Activated naive CD8-positive, alpha-beta T cell treated with anti-CD3 and anti-CD28 coated beads, Interleukin-2, amount 10 ng/mL, durations not matched to agents 7 days and 5 days (primary cell): Measurements from ENCODE around the gene TNF. TPM values are rescaled to one million over a fixed set of nuclear protein-coding genes. Genes with fewer than 3 reads are reported as not detected.

Source experiments
- ATAC-seq: fragments of 150-1000 bp; cut with Tn5 transposase; one replicate; pipeline ENCODE4 v1.10.0; 2021; ENCODE audit warnings: low read depth, moderate library complexity
- POLR2A ChIA-PET: fragments of 350-600 bp; sonication (Branson Sonifier 250); formaldehyde crosslinking; loops from one replicate; lab custom pipeline; 2021; ENCODE audit warnings: antibody characterized with exemption; lab: Charles Lee
- DNase-seq: peaks from one replicate; pipeline ENCODE4 v3.0.0; 2021
- H3K27ac Mint-ChIP-seq: one replicate; pipeline ENCODE4 v1.8.0; 2022; ENCODE audit warnings: mild to moderate bottlenecking, mixed read lengths
- H3K27me3 Mint-ChIP-seq: one replicate; pipeline ENCODE4 v1.8.0; 2022; ENCODE audit warnings: mild to moderate bottlenecking, moderate library complexity, mixed read lengths
- H3K36me3 Mint-ChIP-seq: one replicate; pipeline ENCODE4 v1.8.0; 2021; ENCODE audit warnings: mild to moderate bottlenecking, mixed read lengths
- H3K4me1 Mint-ChIP-seq: one replicate; pipeline ENCODE4 v1.8.0; 2021; ENCODE audit warnings: mixed read lengths
- H3K4me3 Mint-ChIP-seq: one replicate; pipeline ENCODE4 v1.8.0; 2022; ENCODE audit warnings: mild to moderate bottlenecking, moderate library complexity, mixed read lengths
- H3K9me3 Mint-ChIP-seq: one replicate; pipeline ENCODE4 v1.8.0; 2021; ENCODE audit warnings: mixed read lengths
- total RNA-seq, 2 experiments: library from RNA; stranded (reverse); gene quantifications; one replicate each; pipeline ENCODE4 v1.2.3, GENCODE V29; 2021

The TNF gene
- total RNA-seq, 2 experiments from 2014 or later, result 18.5 to 18.6 TPM

- Mint-ChIP-seq H3K27ac (no peak overlapping the region), H3K9me3 (no peaks in the 10 kb centered on the region)
- POLR2A ChIA-PET, result no interaction called here
Observed at GRCh38 chr6:31534521-31535040, 40.8 kb upstream of the TNF start.

GRCh38 chr6:31535538-31536324, 39.6 kb upstream of the TNF start:
- peak overlapping the region; percentile 13 for H3K27ac Mint-ChIP-seq
- POLR2A ChIA-PET, result interaction anchor here (0.6 kb wide), 1 partner anchor 7 kb away, joined by 3 read pairs; no protein-coding TSS in a partner anchor
- peaks cover 71% of the 10 kb centered on the region for H3K36me3 Mint-ChIP-seq
- no peaks in the 10 kb centered on the region for H3K9me3 Mint-ChIP-seq
- H3K4me3 Mint-ChIP-seq, result no peak overlapping the region
- peaks cover 59% of the 10 kb centered on the region for H3K4me1 Mint-ChIP-seq
- DNase-seq (no peak), ATAC-seq (no peak)
- H3K27me3 Mint-ChIP-seq, result no peaks in the 10 kb centered on the region

More at GRCh38 chr6:31534521-31535040, 40.8 kb upstream of the TNF start:
- Mint-ChIP-seq H3K4me3 (no peak overlapping the region), H3K27me3 (no peaks in the 10 kb centered on the region), H3K4me1 (peaks cover 51% of the 10 kb centered on the region), H3K36me3 (peaks cover 69% of the 10 kb centered on the region)
- DNase-seq, result no peak
- no peak for ATAC-seq

DNA sequence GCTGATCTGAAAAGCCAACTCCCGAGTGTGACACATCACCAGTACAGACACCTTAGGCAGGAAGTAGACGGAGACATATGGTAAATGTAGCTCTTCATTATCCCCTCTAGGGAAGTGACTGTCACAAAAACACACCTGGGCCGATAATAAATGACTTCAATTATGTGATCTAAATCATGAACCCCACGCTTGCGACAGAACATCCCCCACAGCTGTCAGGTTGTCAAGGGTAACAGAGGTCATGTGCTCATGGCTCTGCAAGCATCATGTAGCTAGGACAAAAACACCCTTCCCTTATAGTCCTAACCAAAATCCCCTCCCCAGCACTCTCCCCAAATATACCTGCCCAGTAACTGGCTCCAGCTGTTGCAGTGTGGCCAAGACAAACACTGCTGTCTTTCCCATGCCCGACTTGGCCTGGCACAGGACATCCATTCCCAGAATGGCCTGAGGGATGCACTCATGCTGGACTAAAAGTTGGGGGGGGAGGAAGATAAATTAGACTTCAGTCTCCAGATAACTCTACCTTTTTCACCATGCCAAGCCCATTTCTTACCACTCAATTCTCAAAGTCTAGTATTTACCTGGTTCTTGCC, 36.5 kb upstream of the TNF start:
- no peak for ATAC-seq
- Mint-ChIP-seq H3K36me3 (peaks cover 54% of the 10 kb centered on the region), H3K4me1 (peaks cover 56% of the 10 kb centered on the region), H3K4me3 (peak overlapping the region; percentile 95), H3K27ac (peak overlapping the region; percentile 72), H3K9me3 (no peaks in the 10 kb centered on the region), H3K27me3 (no peaks in the 10 kb centered on the region)
- no peak for DNase-seq
- POLR2A ChIA-PET, result interaction anchor here (1.0 to 3.9 kb wide), 3 partner anchors 10 to 44 kb away, joined by 4 to 27 read pairs (median 10); partner anchors contain the start of genes MCCD1 and MICB

DNA sequence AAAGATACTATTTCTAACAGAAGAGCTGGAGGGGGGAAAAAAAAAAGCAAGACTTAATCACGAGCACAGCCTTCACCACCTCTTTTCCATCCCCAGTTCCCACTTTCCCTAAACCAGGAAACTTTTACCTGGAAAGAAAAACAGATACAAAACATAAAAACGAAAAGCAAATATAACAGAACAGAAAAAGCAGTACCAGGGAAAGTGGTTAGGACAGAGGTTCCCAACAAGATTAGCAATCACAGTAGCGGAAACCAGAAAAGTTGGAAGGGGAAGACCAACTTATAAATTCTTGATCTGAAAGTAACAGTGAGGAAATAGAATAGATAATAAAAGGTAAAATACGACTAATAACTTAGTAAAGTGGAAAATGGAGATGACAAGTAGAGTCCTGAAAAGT, 34.7 kb upstream of the TNF start:
- POLR2A ChIA-PET, result interaction anchor here (0.6 to 3.9 kb wide), 24 partner anchors 12 to 431 kb away, joined by 3 to 55 read pairs (median 6); partner anchors contain the start of genes BAG6, C6orf47, CLIC1 and DXO
- peaks cover 46% of the 10 kb centered on the region for H3K4me1 Mint-ChIP-seq
- no peaks in the 10 kb centered on the region for H3K9me3 Mint-ChIP-seq
- H3K36me3 Mint-ChIP-seq, result peaks cover 41% of the 10 kb centered on the region
- DNase-seq (no peak), ATAC-seq (no peak)
- H3K27me3 Mint-ChIP-seq, result no peaks in the 10 kb centered on the region
- H3K27ac Mint-ChIP-seq, result peak overlapping the region; percentile 87
- H3K4me3 Mint-ChIP-seq, result peak overlapping the region; percentile 95

GRCh38 chr6:31541059-31541657, 34.2 kb upstream of the TNF start:
- no peaks in the 10 kb centered on the region for H3K9me3 Mint-ChIP-seq
- peak; percentile 16 for ATAC-seq
- H3K4me3 Mint-ChIP-seq, result peak overlapping the region; percentile 95
- peaks cover 36% of the 10 kb centered on the region for H3K36me3 Mint-ChIP-seq
- POLR2A ChIA-PET, result interaction anchor here (0.6 to 3.9 kb wide), 34 partner anchors 9 to 1304 kb away, joined by 3 to 55 read pairs (median 6); partner anchors contain the start of genes BAG6, C6orf47, CLIC1 and DXO
- peaks cover 40% of the 10 kb centered on the region for H3K4me1 Mint-ChIP-seq
- DNase-seq, result peak; percentile 63
- peak overlapping the region; percentile 91 for H3K27ac Mint-ChIP-seq
- H3K27me3 Mint-ChIP-seq, result no peaks in the 10 kb centered on the region

DNA sequence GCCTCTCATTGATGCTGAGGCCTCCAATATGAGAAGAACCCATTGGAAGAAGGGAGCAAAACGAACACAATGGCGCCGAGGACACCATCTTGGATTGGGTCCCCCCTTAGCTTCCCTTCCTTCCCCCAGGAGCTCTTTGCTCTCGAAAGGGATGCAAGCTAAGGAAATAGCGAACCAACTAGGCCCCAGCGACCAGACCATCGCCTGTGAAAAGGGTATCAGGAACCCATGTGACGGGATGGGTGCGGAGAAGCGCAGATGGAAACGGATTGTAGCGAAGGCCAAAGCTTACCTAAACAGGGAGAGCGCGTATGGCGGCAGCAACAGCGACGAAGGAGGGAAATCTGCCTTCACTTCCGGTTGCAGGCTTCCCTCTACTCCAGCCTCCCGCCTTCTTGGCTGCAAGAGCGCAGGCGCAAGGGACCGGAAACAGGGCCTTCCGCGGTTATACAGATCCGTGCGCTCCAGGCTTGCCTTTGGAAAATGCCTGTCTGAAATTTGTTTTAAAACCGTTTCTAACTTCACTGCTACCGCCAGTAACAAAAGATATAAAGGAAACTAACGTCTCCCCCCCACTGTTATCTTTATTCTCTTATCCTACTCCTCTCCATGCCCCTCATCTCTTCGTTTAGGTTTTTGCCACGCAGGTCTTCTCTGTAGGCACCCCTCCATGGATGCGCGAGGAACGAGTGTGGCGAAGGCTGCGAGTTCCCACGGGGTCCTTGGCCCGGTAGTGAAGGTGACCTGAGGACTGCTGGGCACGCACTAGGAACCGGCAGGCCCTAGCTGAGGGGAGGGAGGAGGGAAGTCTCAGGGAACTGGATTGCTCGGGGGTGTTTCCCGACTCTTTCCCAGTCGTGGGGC, 33.5 kb upstream of the TNF start, which contains the start of gene DDX39B:
TSS of gene DDX39B (minus strand) at position 346 of the 864 bp plus-strand sequence. CDS start 1,471 bp downstream, outside the sequence.
- ATAC-seq, result peak; percentile 80
- peaks cover 33% of the 10 kb centered on the region for H3K36me3 Mint-ChIP-seq
- H3K27ac Mint-ChIP-seq, result peak within 1 kb of the TSS; percentile 91
- no peaks in the 10 kb centered on the region for H3K27me3 Mint-ChIP-seq
- peaks cover 37% of the 10 kb centered on the region for H3K4me1 Mint-ChIP-seq
- POLR2A ChIA-PET, result interaction anchor here (0.6 to 3.9 kb wide), 33 partner anchors 8 to 1304 kb away, joined by 3 to 55 read pairs (median 6); partner anchors contain the start of genes BAG6, C6orf47, CLIC1 and DXO
- peak within 1 kb of the TSS; percentile 95 for H3K4me3 Mint-ChIP-seq
- no peaks in the 10 kb centered on the region for H3K9me3 Mint-ChIP-seq
- peak; percentile 89 for DNase-seq

- no peaks in the 10 kb centered on the region for H3K9me3 Mint-ChIP-seq
- peaks cover 37% of the 10 kb centered on the region for H3K4me1 Mint-ChIP-seq
- DNase-seq (no peak), ATAC-seq (no peak)
- no peak overlapping the region for H3K4me3 Mint-ChIP-seq
- H3K36me3 Mint-ChIP-seq, result peaks cover 24% of the 10 kb centered on the region
- H3K27ac Mint-ChIP-seq, result no peak overlapping the region
- POLR2A ChIA-PET, result no interaction called here
- H3K27me3 Mint-ChIP-seq, result no peaks in the 10 kb centered on the region
Observed at GRCh38 chr6:31543639-31544038, 31.7 kb upstream of the TNF start.

- H3K9me3 Mint-ChIP-seq, result no peaks in the 10 kb centered on the region
- H3K27ac Mint-ChIP-seq, result no peak overlapping the region
- no peak overlapping the region for H3K4me3 Mint-ChIP-seq
- POLR2A ChIA-PET, result no interaction called here
- peaks cover 14% of the 10 kb centered on the region for H3K36me3 Mint-ChIP-seq
- DNase-seq, result no peak
- peaks cover 32% of the 10 kb centered on the region for H3K4me1 Mint-ChIP-seq
- no peak for ATAC-seq
- H3K27me3 Mint-ChIP-seq, result no peaks in the 10 kb centered on the region
Observed at GRCh38 chr6:31544676-31545075, 30.7 kb upstream of the TNF start.

DNA sequence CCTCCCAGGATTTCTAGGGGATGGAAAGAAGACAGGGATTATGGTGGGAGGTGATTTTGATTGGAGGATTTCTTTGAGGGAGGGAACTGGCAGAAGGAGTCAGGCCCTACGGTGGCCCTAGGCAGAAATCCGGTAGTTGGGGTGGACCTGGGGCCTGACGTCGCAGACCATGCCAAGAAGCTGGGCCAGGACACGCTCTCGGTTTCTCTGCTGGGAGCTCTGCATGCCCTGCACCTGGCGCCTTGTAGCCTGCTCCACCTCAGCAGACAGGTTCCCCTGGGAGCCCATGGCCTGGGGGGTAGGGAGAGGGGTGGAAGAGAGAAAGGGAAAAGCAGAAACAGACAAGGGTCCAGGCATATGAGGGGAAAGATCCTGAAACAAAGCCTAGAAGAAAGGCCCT, 30.1 kb upstream of the TNF start:
- Mint-ChIP-seq H3K36me3 (peaks cover 11% of the 10 kb centered on the region), H3K27ac (peak overlapping the region; percentile 8), H3K4me3 (no peak overlapping the region), H3K27me3 (no peaks in the 10 kb centered on the region), H3K4me1 (peaks cover 29% of the 10 kb centered on the region), H3K9me3 (no peaks in the 10 kb centered on the region)
- DNase-seq, result no peak
- POLR2A ChIA-PET, result no interaction called here
- no peak for ATAC-seq

GRCh38 chr6:31546339-31546957, 28.9 kb upstream of the TNF start, which contains the start of gene ATP6V1G2:
ATP6V1G2 (minus strand) TSS chr6:31546608; CDS start chr6:31546559, 49 bp downstream.
- H3K27ac Mint-ChIP-seq, result peak within 1 kb of the TSS; percentile 71
- peak within 1 kb of the TSS; percentile 88 for H3K4me3 Mint-ChIP-seq
- H3K4me1 Mint-ChIP-seq, result peaks cover 31% of the 10 kb centered on the region
- no peaks in the 10 kb centered on the region for H3K9me3 Mint-ChIP-seq
- H3K36me3 Mint-ChIP-seq, result peaks cover 8% of the 10 kb centered on the region
- no peaks in the 10 kb centered on the region for H3K27me3 Mint-ChIP-seq
- ATAC-seq (peak; percentile 61), DNase-seq (peak; percentile 91)
- POLR2A ChIA-PET, result interaction anchor here (0.8 to 3.4 kb wide), 9 partner anchors 31 to 289 kb away, joined by 3 to 24 read pairs (median 7); partner anchors contain the start of genes LST1, LTB and NCR3

DNA sequence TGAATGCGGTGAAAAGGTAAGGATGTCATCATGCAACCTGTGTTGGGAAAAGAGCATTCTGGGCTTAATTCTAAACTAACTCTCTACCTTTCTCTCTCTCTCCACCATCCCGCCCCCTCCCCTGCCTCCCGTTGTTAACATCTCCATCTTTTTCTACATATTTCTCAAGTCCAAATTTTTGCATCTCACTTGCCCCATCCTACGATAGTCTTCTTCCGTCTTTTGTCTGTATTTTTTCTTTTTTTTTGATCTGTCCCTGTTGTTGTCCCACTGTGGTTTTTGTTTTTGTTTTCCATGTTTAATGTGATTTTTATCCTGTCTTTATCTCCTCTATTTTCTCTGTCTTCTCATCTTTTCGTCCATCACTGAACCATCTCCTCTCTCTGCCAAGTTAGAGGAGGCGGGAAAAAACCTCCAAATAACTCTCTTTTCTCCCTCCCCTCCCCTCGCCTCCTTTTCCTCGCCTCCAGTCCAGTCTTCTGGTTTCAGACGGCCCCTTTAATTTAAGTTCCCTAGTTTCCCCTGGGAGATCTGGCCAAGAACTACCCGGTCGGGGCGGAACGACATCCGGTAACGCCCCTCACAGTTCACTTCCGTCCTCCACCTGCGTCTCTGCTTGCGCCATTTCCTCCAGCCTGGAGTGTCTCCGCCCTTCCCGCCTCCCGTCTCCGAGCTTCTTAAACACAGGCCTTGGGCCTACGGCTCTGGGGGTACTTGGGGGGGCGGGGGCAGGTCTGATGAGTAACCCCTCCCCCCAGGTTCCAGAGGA, 28.2 kb upstream of the TNF start, which contains the start of gene NFKBIL1:
TSS of gene NFKBIL1 (plus strand) at position 651 of the 769 bp plus-strand sequence. CDS start at position 738, 87 bp downstream.
- Mint-ChIP-seq H3K36me3 (peaks cover 9% of the 10 kb centered on the region), H3K4me1 (peaks cover 32% of the 10 kb centered on the region), H3K27ac (peak within 1 kb of the TSS; percentile 71), H3K4me3 (peak within 1 kb of the TSS; percentile 88), H3K9me3 (no peaks in the 10 kb centered on the region), H3K27me3 (no peaks in the 10 kb centered on the region)
- POLR2A ChIA-PET, result interaction anchor here (0.8 to 3.4 kb wide), 11 partner anchors 23 to 288 kb away, joined by 3 to 24 read pairs (median 7); partner anchors contain the start of genes LST1, LTB, NCR3 and TNF
- ATAC-seq (peak; percentile 81), DNase-seq (peak; percentile 83)
